Thymus (tissue), 11 donors: Measurements from ENCODE around the gene OR10K2. TPM values are rescaled to one million over a fixed set of nuclear protein-coding genes. Genes with fewer than 3 reads are reported as not detected.
A peak's percentile ranks its signal among the peaks of the same experiment; 100 is the strongest.
"Not testable (repeated sequence)": the region's sequence is repeated elsewhere in the genome, so short reads cannot be mapped to it uniquely, and the experiment has no call there.

ENCODE experiments used
- DNase-seq, 9 donors: peaks; one replicate each; pipeline ENCODE4 v3.0.0-alpha.2; 2013; ENCODE audit warnings: low spot score in 9 of 9, low read depth in 6 of 9, missing footprints in 1 of 9
- H3K27ac ChIP-seq, 2 donors: one replicate each; pipeline ENCODE4 v1.5.1; 2013; ENCODE audit warnings: control low read depth in 1 of 2, low read depth in 1 of 2, low read length in 1 of 2, mild to moderate bottlenecking in 1 of 2, moderate library complexity in 1 of 2
- H3K27me3 ChIP-seq, 2 donors: one replicate each; pipeline ENCODE4 v1.5.1; 2013; ENCODE audit warnings: low read length in 1 of 2; ENCODE audit not compliant: control insufficient read depth in 2 of 2, insufficient read depth in 1 of 2
- H3K36me3 ChIP-seq, 2 donors: one replicate each; pipeline ENCODE4 v1.5.1; 2013; ENCODE audit warnings: low read length in 1 of 2, mild to moderate bottlenecking in 1 of 2, moderate library complexity in 1 of 2; ENCODE audit not compliant: control insufficient read depth in 2 of 2, insufficient read depth in 2 of 2
- H3K4me1 ChIP-seq, 2 donors: one replicate each; pipeline ENCODE4 v1.5.1; 2013; ENCODE audit warnings: low read length in 2 of 2; ENCODE audit not compliant: control insufficient read depth in 2 of 2, insufficient read depth in 2 of 2
- H3K4me3 ChIP-seq, 2 donors: one replicate each; pipeline ENCODE4 v1.5.1; 2013; ENCODE audit warnings: low read length in 2 of 2, control low read depth in 1 of 2, mild to moderate bottlenecking in 1 of 2
- H3K9me3 ChIP-seq, 2 donors: one replicate each; pipeline ENCODE4 v1.5.1; 2013; ENCODE audit warnings: low read length in 1 of 2, mild to moderate bottlenecking in 1 of 2; ENCODE audit not compliant: control insufficient read depth in 2 of 2, insufficient read depth in 1 of 2
- WGBS: extraction: QIAGEN DNeasy Blood & Tissue Kit; methylation state at CpG from one replicate; pipeline ENCODE4 v1.1.7; 2013; 5-methylcytosine and 5-hydroxymethylcytosine counted together
- polyA plus RNA-seq: library from polyadenylated mRNA; stranded (reverse); fragments of 200-250 nt; gene quantifications from one replicate; pipeline ENCODE4 v1.2.3, GENCODE V29; 2013
- total RNA-seq: library from RNA; stranded (reverse); fragments of 120-200 nt; gene quantifications from one replicate; pipeline ENCODE4 v1.2.4, GENCODE V29; 2013
- donor health status: healthy.

OR10K2 gene
- total and polyA plus RNA-seq, 2 donors, result 0.02 to 0.05 TPM

- H3K27ac ChIP-seq, result peak overlapping the region in 1 of 2 donors; percentile 69
- no peaks in the 10 kb centered on the region for H3K27me3 ChIP-seq
- H3K9me3 ChIP-seq, result no peaks in the 10 kb centered on the region
- H3K36me3 ChIP-seq, result no peaks in the 10 kb centered on the region
- no peak for DNase-seq
- H3K4me3 ChIP-seq, result no peak overlapping the region
- peaks cover 12% of the 10 kb centered on the region in 2 donors for H3K4me1 ChIP-seq
These were observed 34.9 kb downstream of the OR10K2 start for GRCh38 chr1:158391099-158391498.

- H3K27ac ChIP-seq, result peak overlapping the region in 1 of 2 donors; percentile 69
- peak in 1 of 9 donors; percentile 66 for DNase-seq
- 69% methylated on average over 1 of the region's 1 CpG for WGBS
These were observed 35.7 kb downstream of the OR10K2 start for GRCh38 chr1:158390331-158390730.

GRCh38 chr1:158374860-158375259 is 51.2 kb downstream of the OR10K2 start:
- Histone ChIP-seq H3K4me1 (no peaks in the 10 kb centered on the region), H3K27ac (no peak overlapping the region), H3K36me3 (peaks cover 5 to 6% of the 10 kb centered on the region in 2 donors), H3K9me3 (peaks cover 2 to 24% of the 10 kb centered on the region in 2 donors), H3K27me3 (no peaks in the 10 kb centered on the region), H3K4me3 (no peak overlapping the region)
- no peak for DNase-seq
- 19% methylated on average over 1 of the region's 1 CpG for WGBS

More at GRCh38 chr1:158390331-158390730, 35.7 kb downstream of the OR10K2 start:
- H3K4me3 ChIP-seq, result no peak overlapping the region
- H3K9me3 ChIP-seq, result no peaks in the 10 kb centered on the region
- peaks cover 8% of the 10 kb centered on the region in 2 donors for H3K4me1 ChIP-seq
- no peaks in the 10 kb centered on the region for H3K27me3 ChIP-seq
- no peaks in the 10 kb centered on the region for H3K36me3 ChIP-seq

DNA sequence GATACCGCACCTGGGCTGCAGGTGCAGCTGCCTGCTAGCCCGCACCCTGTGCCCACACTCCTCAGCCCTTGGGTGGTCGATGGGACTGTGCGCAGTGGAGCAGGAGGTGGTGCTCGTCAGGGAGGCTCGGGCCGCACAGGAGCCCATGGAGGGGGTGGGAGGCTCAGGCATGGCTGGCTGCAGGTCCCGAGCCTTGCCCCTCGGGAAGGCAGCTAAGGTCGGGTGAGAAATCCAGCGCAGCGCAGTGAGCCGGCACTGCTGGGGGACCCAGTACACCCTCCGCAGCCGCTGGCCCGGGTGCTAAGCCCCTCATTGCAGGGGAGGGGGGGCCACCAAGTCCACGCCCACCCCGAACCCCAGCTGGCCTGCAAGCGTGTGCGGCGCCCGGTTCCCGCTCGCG is 51.9 kb downstream of the OR10K2 start:
- not testable (repeated sequence) for H3K4me3 ChIP-seq, H3K27ac ChIP-seq, H3K27me3 ChIP-seq, H3K36me3 ChIP-seq, DNase-seq, H3K4me1 ChIP-seq
- 97% methylated on average over 25 of the region's 25 CpGs for WGBS
- H3K9me3 ChIP-seq, result peaks cover 2 to 25% of the 10 kb centered on the region in 2 donors

- Histone ChIP-seq H3K4me1 (peaks cover 0 to 2% of the 10 kb centered on the region in 2 donors), H3K4me3 (no peak overlapping the region), H3K27me3 (no peaks in the 10 kb centered on the region), H3K27ac (no peak overlapping the region), H3K9me3 (peaks cover 2 to 29% of the 10 kb centered on the region in 2 donors), H3K36me3 (peaks cover 11% of the 10 kb centered on the region in 2 donors)
- no peak for DNase-seq
- WGBS, result 92% methylated on average over 6 of the region's 6 CpGs
These were observed 54.7 kb downstream of the OR10K2 start for GRCh38 chr1:158371188-158371953.

Other genes with a start within 250 kb of the OR10K2 start
- 33.5 TPM for gene CD1D, start 245.3 kb downstream of the OR10K2 start, total RNA-seq
- gene CD1D, start 245.3 kb downstream of the OR10K2 start, polyA plus RNA-seq, result 15.0 TPM
- 193 TPM for gene CD1A, start 171.8 kb downstream of the OR10K2 start, total RNA-seq
- gene CD1A, start 171.8 kb downstream of the OR10K2 start, polyA plus RNA-seq, result 7.4 TPM
- 253 TPM for gene CD1C, start 136.3 kb downstream of the OR10K2 start, total RNA-seq
- gene CD1C, start 136.3 kb downstream of the OR10K2 start, polyA plus RNA-seq, result 27.2 TPM
- 456 TPM for gene CD1B, start 94.7 kb downstream of the OR10K2 start, total RNA-seq
- gene CD1B, start 94.7 kb downstream of the OR10K2 start, polyA plus RNA-seq, result 44.2 TPM
- 964 TPM for gene CD1E, start 72.3 kb downstream of the OR10K2 start, total RNA-seq
- gene CD1E, start 72.3 kb downstream of the OR10K2 start, polyA plus RNA-seq, result 154 TPM
- gene OR10T2, start 26.8 kb downstream of the OR10K2 start, total RNA-seq, result 1.2 TPM
- 0.02 TPM for gene OR10T2, start 26.8 kb downstream of the OR10K2 start, polyA plus RNA-seq
- gene OR10K1, start 35.6 kb upstream of the OR10K2 start, total RNA-seq, result not detected
- gene OR10K1, start 35.6 kb upstream of the OR10K2 start, polyA plus RNA-seq, result 0.05 TPM
- gene OR10R2, start 46.0 kb upstream of the OR10K2 start, total RNA-seq, result not detected
- 0.39 TPM for gene OR10R2, start 46.0 kb upstream of the OR10K2 start, polyA plus RNA-seq
- gene OR6Y1, start 128.2 kb upstream of the OR10K2 start, total RNA-seq, result not detected
- gene OR6Y1, start 128.2 kb upstream of the OR10K2 start, polyA plus RNA-seq, result not detected
- not detected for gene OR6P1, start 144.3 kb upstream of the OR10K2 start, total RNA-seq
- not detected for gene OR6P1, start 144.3 kb upstream of the OR10K2 start, polyA plus RNA-seq
- gene OR10X1, start 153.7 kb upstream of the OR10K2 start, total RNA-seq, result not detected
- not detected for gene OR10X1, start 153.7 kb upstream of the OR10K2 start, polyA plus RNA-seq
- gene OR10Z1, start 179.0 kb upstream of the OR10K2 start, total RNA-seq, result under 0.01 TPM
- not detected for gene OR10Z1, start 179.0 kb upstream of the OR10K2 start, polyA plus RNA-seq